Esophagus (tissue), 2 donors: ENCODE data around the gene ITPR1. TPM values are rescaled to one million over a fixed set of nuclear protein-coding genes. Genes with fewer than 3 reads are reported as not detected.

Experiments
- H3K27ac ChIP-seq, 2 donors: one replicate each; pipeline ENCODE4 v1.5.1; 2013; ENCODE audit warnings: low read depth in 2 of 2, mild to moderate bottlenecking in 2 of 2, inconsistent platforms in 1 of 2, low read length in 1 of 2, moderate library complexity in 1 of 2
- H3K27me3 ChIP-seq, 2 donors: one replicate each; pipeline ENCODE4 v1.6.1; 2013; ENCODE audit warnings: low read length in 2 of 2, control low read depth in 1 of 2, mild to moderate bottlenecking in 1 of 2; ENCODE audit not compliant: insufficient read depth in 2 of 2, control insufficient read depth in 1 of 2
- H3K36me3 ChIP-seq, 2 donors: one replicate each; pipeline ENCODE4 v1.6.1; 2013; ENCODE audit warnings: low read length in 1 of 2; ENCODE audit not compliant: control insufficient read depth in 2 of 2, insufficient read depth in 2 of 2
- H3K4me1 ChIP-seq, 2 donors: one replicate each; pipeline ENCODE4 v1.6.1; 2013; ENCODE audit warnings: low read length in 1 of 2; ENCODE audit not compliant: control insufficient read depth in 2 of 2, insufficient read depth in 2 of 2
- H3K4me3 ChIP-seq, 2 donors: one replicate each; pipeline ENCODE4 v1.5.1; 2013; ENCODE audit warnings: low read length in 2 of 2, mild to moderate bottlenecking in 2 of 2, low read depth in 1 of 2, moderate library complexity in 1 of 2
- H3K9me3 ChIP-seq, 2 donors: one replicate each; pipeline ENCODE4 v1.6.1; 2013; ENCODE audit warnings: mild to moderate bottlenecking in 2 of 2, low read depth in 1 of 2, low read length in 1 of 2, moderate library complexity in 1 of 2; ENCODE audit not compliant: control insufficient read depth in 2 of 2, insufficient read depth in 1 of 2
- WGBS, 2 donors: extraction: QIAGEN DNeasy Blood & Tissue Kit; methylation state at CpG; one replicate each; pipeline ENCODE4 v1.1.7; 2013; 5-methylcytosine and 5-hydroxymethylcytosine counted together
- polyA plus RNA-seq, 2 donors: library from polyadenylated mRNA; stranded (reverse); fragments of 200-250 nt; gene quantifications; one replicate each; pipeline ENCODE4 v1.2.3, GENCODE V29; 2013
- donor health status: healthy with polysubstance abuse.
- donor health status: Bipolar disorder and iron deficiency.

The ITPR1 gene
- polyA plus RNA-seq, 2 donors = 7.5 to 16.3 TPM

- no peak overlapping the region for H3K27ac ChIP-seq
Observed at GRCh38 chr3:4852780-4853748, 359.9 kb downstream of the ITPR1 start.

GRCh38 chr3:4853749-4854140, 360.6 kb downstream of the ITPR1 start:
- Histone ChIP-seq H3K4me3 (no peak overlapping the region), H3K27me3 (no peaks in the 10 kb centered on the region), H3K36me3 (no peaks in the 10 kb centered on the region), H3K9me3 (no peaks in the 10 kb centered on the region), H3K27ac (no peak overlapping the region), H3K4me1 (peaks cover 0 to 2% of the 10 kb centered on the region in 2 donors)

More at GRCh38 chr3:4852780-4853748, 359.9 kb downstream of the ITPR1 start:
- Histone ChIP-seq H3K4me1 (peaks cover 0 to 2% of the 10 kb centered on the region in 2 donors), H3K36me3 (no peaks in the 10 kb centered on the region), H3K27me3 (no peaks in the 10 kb centered on the region), H3K4me3 (no peak overlapping the region), H3K9me3 (no peaks in the 10 kb centered on the region)
- WGBS, 2 donors = 88 to 89% methylated on average over 5 of the region's 5 CpGs

- WGBS, 2 donors = 77 to 86% methylated on average over 5 of the region's 5 CpGs
- H3K4me3 ChIP-seq = no peak overlapping the region
- H3K4me1 ChIP-seq = peaks cover 0 to 2% of the 10 kb centered on the region in 2 donors
- no peaks in the 10 kb centered on the region for H3K36me3 ChIP-seq
- H3K27ac ChIP-seq = no peak overlapping the region
- no peaks in the 10 kb centered on the region for H3K27me3 ChIP-seq
- no peaks in the 10 kb centered on the region for H3K9me3 ChIP-seq
Observed at GRCh38 chr3:4855676-4856075, 362.5 kb downstream of the ITPR1 start.

- Histone ChIP-seq H3K27ac (no peak overlapping the region), H3K9me3 (no peaks in the 10 kb centered on the region), H3K27me3 (no peaks in the 10 kb centered on the region), H3K4me3 (no peak overlapping the region), H3K4me1 (peaks cover 0 to 2% of the 10 kb centered on the region in 2 donors), H3K36me3 (no peaks in the 10 kb centered on the region)
- 44% methylated on average over 2 of the region's 2 CpGs for WGBS, 2 donors
Observed at GRCh38 chr3:4856136-4856535, 363.0 kb downstream of the ITPR1 start.

GRCh38 chr3:4856564-4856963, 363.4 kb downstream of the ITPR1 start:
- Histone ChIP-seq H3K4me1 (peaks cover 0 to 2% of the 10 kb centered on the region in 2 donors), H3K9me3 (no peaks in the 10 kb centered on the region), H3K27ac (no peak overlapping the region), H3K4me3 (no peak overlapping the region), H3K36me3 (no peaks in the 10 kb centered on the region), H3K27me3 (no peaks in the 10 kb centered on the region)
- 83 to 84% methylated on average over 4 of the region's 4 CpGs for WGBS, 2 donors

GRCh38 chr3:4856986-4857385, 363.8 kb downstream of the ITPR1 start:
- H3K9me3 ChIP-seq = no peaks in the 10 kb centered on the region
- no peak overlapping the region for H3K4me3 ChIP-seq
- no peaks in the 10 kb centered on the region for H3K36me3 ChIP-seq
- no peak overlapping the region for H3K27ac ChIP-seq
- 60 to 77% methylated on average over 5 of the region's 5 CpGs for WGBS, 2 donors
- peaks cover 0 to 2% of the 10 kb centered on the region in 2 donors for H3K4me1 ChIP-seq
- H3K27me3 ChIP-seq = no peaks in the 10 kb centered on the region

- Histone ChIP-seq H3K27ac (no peak overlapping the region), H3K4me1 (no peaks in the 10 kb centered on the region), H3K9me3 (no peaks in the 10 kb centered on the region), H3K36me3 (no peaks in the 10 kb centered on the region), H3K4me3 (no peak overlapping the region), H3K27me3 (no peaks in the 10 kb centered on the region)
- 95 to 98% methylated on average over 1 of the region's 1 CpG for WGBS, 2 donors
Observed at GRCh38 chr3:4859788-4860187, 366.6 kb downstream of the ITPR1 start.

- H3K27ac ChIP-seq = no peak overlapping the region
- H3K9me3 ChIP-seq = no peaks in the 10 kb centered on the region
- peaks cover 0 to 5% of the 10 kb centered on the region in 2 donors for H3K4me1 ChIP-seq
- H3K27me3 ChIP-seq = no peaks in the 10 kb centered on the region
- WGBS, 2 donors = 97 to 99% methylated on average over 2 of the region's 2 CpGs
- H3K36me3 ChIP-seq = no peaks in the 10 kb centered on the region
- H3K4me3 ChIP-seq = no peak overlapping the region
Observed at GRCh38 chr3:4862973-4863372, 369.8 kb downstream of the ITPR1 start.

GRCh38 chr3:4864503-4864902, 371.4 kb downstream of the ITPR1 start:
- Histone ChIP-seq H3K9me3 (no peaks in the 10 kb centered on the region), H3K36me3 (no peaks in the 10 kb centered on the region), H3K4me1 (peaks cover 0 to 7% of the 10 kb centered on the region in 2 donors), H3K27ac (no peak overlapping the region), H3K4me3 (no peak overlapping the region), H3K27me3 (no peaks in the 10 kb centered on the region)
- WGBS, 2 donors = 42 to 78% methylated on average over 1 of the region's 1 CpG

GRCh38 chr3:4865714-4866113, 372.6 kb downstream of the ITPR1 start:
- Histone ChIP-seq H3K27ac (no peak overlapping the region), H3K4me1 (peaks cover 0 to 7% of the 10 kb centered on the region in 2 donors), H3K36me3 (no peaks in the 10 kb centered on the region)

More at GRCh38 chr3:4865714-4866113, 372.6 kb downstream of the ITPR1 start:
- Histone ChIP-seq H3K9me3 (no peaks in the 10 kb centered on the region), H3K27me3 (no peaks in the 10 kb centered on the region), H3K4me3 (no peak overlapping the region)
- WGBS, 2 donors = 87 to 94% methylated on average over 2 of the region's 2 CpGs
